NB4 (cell line): Measurements from ENCODE around the gene RND2.

ENCODE experiments used
- CTCF ChIP-seq: IDR thresholded peaks from one replicate; pipeline ENCODE4 v1.5.1; 2012; ENCODE audit warnings: low read depth, low read length
- MAX ChIP-seq: IDR thresholded peaks from 2 replicates; pipeline ENCODE4 v1.6.1; 2011; ENCODE audit warnings: low read depth, low read length
- MYC ChIP-seq: IDR thresholded peaks from 2 replicates; pipeline ENCODE4 v1.6.1; 2011; ENCODE audit warnings: low read depth, low read length
- POLR2A ChIP-seq: IDR thresholded peaks from 2 replicates; pipeline ENCODE4 v1.6.1; 2011; ENCODE audit warnings: mild to moderate bottlenecking; ENCODE audit not compliant: insufficient read length; ENCODE audit errors: extremely low read depth

DNA sequence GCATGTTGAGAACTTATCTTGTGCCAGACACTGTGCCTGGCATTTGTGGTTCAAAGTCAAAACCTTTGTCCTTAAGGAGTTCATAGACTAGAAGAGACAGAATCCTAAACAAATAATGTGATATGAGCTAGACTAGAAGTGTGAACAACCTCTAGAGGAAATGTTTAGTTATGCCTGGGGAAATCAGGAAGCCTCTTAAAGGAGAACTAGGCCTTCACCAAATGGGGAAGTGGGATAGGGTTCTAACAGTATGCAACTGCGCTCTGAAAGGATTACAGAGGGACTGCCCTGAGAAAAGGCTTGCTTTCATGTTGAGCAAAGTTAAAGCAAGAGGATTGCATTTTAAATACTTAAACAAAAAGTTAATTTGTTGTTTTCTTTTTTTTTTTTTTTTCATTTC is 39.8 kb upstream of the RND2 start:
- TF ChIP-seq CTCF (no peak), MAX (no peak), POLR2A (no peak), MYC (no peak)
